Right atrium auricular region (tissue), 2 donors: ENCODE results near the gene JPH3. TPM values are rescaled to one million over a fixed set of nuclear protein-coding genes. Genes with fewer than 3 reads are reported as not detected.

Source experiments
- DNase-seq: peaks from one replicate; pipeline ENCODE4 v3.0.0-alpha.2; 2019; ENCODE audit warnings: low spot score
- H3K27ac ChIP-seq, 2 donors: fragments of 200-600 bp; sonication (generic); 1 replicate in 1 of 2; 2 replicates in 1 of 2; pipeline ENCODE4 v1.5.1; 2016 to 2019
- H3K27me3 ChIP-seq, 2 donors: fragments of 200-600 bp; sonication (generic); one replicate each; pipeline versions ENCODE4 v1.5.1 to v1.6.0; 2017 to 2019
- H3K36me3 ChIP-seq: fragments of 200-600 bp; sonication (generic); one replicate; pipeline ENCODE4 v1.5.1; 2016
- H3K4me1 ChIP-seq, 2 donors: fragments of 200-600 bp; sonication (generic); one replicate each; pipeline versions ENCODE4 v1.5.1 to v1.6.0; 2017 to 2019
- H3K4me3 ChIP-seq, 2 donors: fragments of 200-600 bp; sonication (generic); 1 replicate in 1 of 2; 2 replicates in 1 of 2; pipeline ENCODE4 v1.5.1; 2017 to 2019; ENCODE audit warnings: mild to moderate bottlenecking in 1 of 2, moderate library complexity in 1 of 2
- H3K9me3 ChIP-seq, 2 donors: fragments of 200-600 bp; sonication (generic); one replicate each; pipeline ENCODE4 v1.5.1; 2019
- total RNA-seq, 2 donors: library from RNA; depleted of rRNA; stranded (reverse); fragments of >200 nt; gene quantifications; one replicate each; pipeline ENCODE4 v1.1.0, GENCODE V29; 2016
- TF ChIP-seq, protein P1 (sequence below), 2 donors: fragments of 200-600 bp; sonication (generic); IDR thresholded peaks; one replicate each; pipeline ENCODE4 v1.5.1; 2019; ENCODE audit warnings: antibody characterized with exemption in 2 of 2

JPH3 gene
- total RNA-seq, 2 donors from 2014 or later = 0.08 to 0.11 TPM

DNA sequence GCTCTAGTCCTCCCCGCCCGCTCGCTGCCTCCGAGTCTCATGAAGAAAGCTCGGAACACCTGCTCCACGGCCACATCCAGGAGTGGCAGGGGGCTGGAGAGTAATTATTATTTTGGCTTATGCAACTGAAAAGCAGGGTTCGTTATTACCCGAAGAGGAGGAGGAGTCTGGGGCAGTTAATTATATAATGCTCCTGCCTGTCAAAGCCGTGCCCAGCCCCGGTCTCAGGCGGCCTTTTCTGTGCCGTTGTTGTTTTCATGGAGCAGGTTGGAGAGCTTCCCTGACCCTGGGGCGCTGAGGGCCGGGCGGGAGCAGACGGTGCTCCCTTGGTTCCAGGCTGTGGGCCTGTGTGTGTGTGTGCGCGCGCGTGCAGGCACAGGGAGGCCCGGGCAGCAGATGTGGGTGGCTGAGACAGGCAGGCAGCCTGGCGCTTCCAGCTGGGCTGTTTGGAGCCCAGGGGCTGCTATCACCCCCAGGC is 2.4 kb downstream of the JPH3 start:
- peaks cover 0 to 6% of the 10 kb centered on the region in 2 donors for H3K27me3 ChIP-seq
- no peak overlapping the region for H3K27ac ChIP-seq
- H3K4me3 ChIP-seq = no peak overlapping the region
- H3K4me1 ChIP-seq = peaks cover 0 to 11% of the 10 kb centered on the region in 2 donors
- no peak for DNase-seq
- TF ChIP-seq, protein P1, sequence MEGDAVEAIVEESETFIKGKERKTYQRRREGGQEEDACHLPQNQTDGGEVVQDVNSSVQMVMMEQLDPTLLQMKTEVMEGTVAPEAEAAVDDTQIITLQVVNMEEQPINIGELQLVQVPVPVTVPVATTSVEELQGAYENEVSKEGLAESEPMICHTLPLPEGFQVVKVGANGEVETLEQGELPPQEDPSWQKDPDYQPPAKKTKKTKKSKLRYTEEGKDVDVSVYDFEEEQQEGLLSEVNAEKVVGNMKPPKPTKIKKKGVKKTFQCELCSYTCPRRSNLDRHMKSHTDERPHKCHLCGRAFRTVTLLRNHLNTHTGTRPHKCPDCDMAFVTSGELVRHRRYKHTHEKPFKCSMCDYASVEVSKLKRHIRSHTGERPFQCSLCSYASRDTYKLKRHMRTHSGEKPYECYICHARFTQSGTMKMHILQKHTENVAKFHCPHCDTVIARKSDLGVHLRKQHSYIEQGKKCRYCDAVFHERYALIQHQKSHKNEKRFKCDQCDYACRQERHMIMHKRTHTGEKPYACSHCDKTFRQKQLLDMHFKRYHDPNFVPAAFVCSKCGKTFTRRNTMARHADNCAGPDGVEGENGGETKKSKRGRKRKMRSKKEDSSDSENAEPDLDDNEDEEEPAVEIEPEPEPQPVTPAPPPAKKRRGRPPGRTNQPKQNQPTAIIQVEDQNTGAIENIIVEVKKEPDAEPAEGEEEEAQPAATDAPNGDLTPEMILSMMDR (IDR thresholded peaks at IDR 0.05) = no peak
- no peaks in the 10 kb centered on the region for H3K9me3 ChIP-seq
- H3K36me3 ChIP-seq = no peaks in the 10 kb centered on the region

DNA sequence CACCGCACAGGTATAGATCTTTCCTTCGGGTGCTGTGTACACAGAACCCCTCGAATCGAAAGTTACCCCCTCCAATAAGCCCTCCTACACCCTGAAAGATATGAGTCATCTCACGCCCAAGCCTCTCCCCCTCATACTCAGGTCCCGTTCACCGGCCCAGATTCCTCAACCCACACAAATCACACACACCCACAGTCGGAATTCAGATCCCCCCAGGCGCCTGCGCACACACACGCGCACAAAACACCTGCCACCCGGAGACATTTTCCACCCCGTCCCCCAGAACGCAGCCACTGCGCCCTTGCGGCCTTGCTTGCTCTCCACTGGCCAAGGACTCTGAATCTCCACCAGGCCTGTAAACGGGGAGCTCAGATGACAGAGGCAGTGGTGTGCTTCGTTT is 4.9 kb downstream of the JPH3 start:
- Histone ChIP-seq H3K36me3 (no peaks in the 10 kb centered on the region), H3K9me3 (no peaks in the 10 kb centered on the region), H3K27me3 (peaks cover 0 to 6% of the 10 kb centered on the region in 2 donors), H3K4me3 (no peak overlapping the region), H3K4me1 (peaks cover 0 to 6% of the 10 kb centered on the region in 2 donors), H3K27ac (no peak overlapping the region)
- no peak for DNase-seq
- TF ChIP-seq, protein P1 (IDR thresholded peaks at IDR 0.05) = no peak

DNA sequence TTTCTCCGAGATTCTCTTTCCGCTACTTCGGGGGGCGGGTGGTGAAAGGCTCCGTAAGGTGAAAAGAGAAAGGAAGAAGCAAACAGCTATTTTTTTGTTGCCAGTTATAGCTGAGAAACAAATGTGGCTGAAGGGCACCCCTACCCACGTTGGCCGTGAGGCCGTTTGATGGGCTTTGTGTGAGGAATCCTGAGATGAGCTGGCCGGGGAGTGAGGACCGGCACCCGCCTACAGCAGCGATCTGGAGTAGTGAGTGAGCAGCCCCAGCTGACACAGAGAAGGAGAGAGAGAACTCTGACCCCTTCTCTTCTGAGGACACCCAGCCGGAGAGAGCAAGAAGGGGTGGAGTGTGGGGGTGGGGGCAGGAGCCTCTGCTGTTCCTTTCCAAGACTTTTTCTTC is 5.6 kb downstream of the JPH3 start:
- Histone ChIP-seq H3K27ac (no peak overlapping the region), H3K9me3 (no peaks in the 10 kb centered on the region), H3K36me3 (no peaks in the 10 kb centered on the region), H3K4me1 (peaks cover 0 to 5% of the 10 kb centered on the region in 2 donors), H3K27me3 (peaks cover 0 to 6% of the 10 kb centered on the region in 2 donors), H3K4me3 (no peak overlapping the region)
- no peak for DNase-seq
- TF ChIP-seq, protein P1 (IDR thresholded peaks at IDR 0.05) = no peak

DNA sequence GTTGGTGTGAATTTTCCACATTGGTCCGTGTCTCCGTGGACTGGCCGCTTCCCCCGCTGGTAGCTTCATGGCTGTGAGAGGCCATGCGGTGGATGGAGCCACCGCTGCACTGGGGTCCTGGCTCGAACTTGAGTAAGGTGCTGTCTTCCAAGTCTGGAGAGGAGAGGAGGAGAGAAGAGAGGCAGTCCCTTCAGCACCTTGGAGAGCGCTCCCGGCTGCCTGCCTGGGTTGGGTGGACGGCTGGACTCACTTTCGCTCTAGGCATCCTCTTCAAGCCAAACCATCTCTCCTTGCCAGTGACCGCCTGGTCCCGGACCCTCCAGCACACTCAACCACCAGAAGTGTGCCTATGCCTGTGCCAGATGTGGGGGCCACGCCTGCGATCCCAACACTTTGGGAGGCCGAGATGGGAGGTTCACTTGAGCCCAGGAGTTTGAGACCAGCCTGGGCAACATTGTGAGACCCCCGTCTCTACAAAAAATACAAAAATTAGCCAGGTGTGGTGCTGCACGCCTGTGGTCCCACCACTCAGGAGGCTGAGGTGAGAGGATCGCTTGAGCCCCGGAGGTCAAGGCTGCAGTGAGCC is 6.2 kb downstream of the JPH3 start:
- Histone ChIP-seq H3K27me3 (peaks cover 0 to 3% of the 10 kb centered on the region in 2 donors), H3K4me3 (no peak overlapping the region), H3K9me3 (no peaks in the 10 kb centered on the region), H3K36me3 (no peaks in the 10 kb centered on the region), H3K4me1 (no peaks in the 10 kb centered on the region), H3K27ac (no peak overlapping the region)
- TF ChIP-seq, protein P1 (IDR thresholded peaks at IDR 0.05) = no peak
- no peak for DNase-seq

DNA sequence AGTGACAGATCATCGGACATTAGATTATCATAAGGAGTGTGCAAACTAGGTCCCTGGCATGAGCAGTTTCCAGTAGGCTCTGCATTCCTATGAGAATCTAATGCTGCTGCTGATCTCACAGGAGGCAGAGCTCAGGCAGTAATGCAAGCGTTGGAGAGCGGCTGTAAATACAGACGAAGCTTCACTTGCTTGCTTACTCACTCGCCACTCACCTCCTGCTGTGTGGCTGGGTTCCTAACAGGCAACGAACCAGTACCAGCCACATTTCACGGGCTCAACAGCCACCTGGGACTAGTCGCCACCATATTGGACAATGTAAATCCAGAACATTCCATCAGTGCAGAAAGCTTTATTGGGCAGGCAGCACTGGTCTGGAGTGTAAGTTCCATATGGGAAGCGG is 7.7 kb downstream of the JPH3 start:
- no peak for DNase-seq
- no peaks in the 10 kb centered on the region for H3K4me1 ChIP-seq
- no peaks in the 10 kb centered on the region for H3K27me3 ChIP-seq
- no peak overlapping the region for H3K27ac ChIP-seq
- TF ChIP-seq, protein P1 (IDR thresholded peaks at IDR 0.05) = no peak
- H3K4me3 ChIP-seq = no peak overlapping the region
- H3K9me3 ChIP-seq = no peaks in the 10 kb centered on the region
- H3K36me3 ChIP-seq = no peaks in the 10 kb centered on the region

DNA sequence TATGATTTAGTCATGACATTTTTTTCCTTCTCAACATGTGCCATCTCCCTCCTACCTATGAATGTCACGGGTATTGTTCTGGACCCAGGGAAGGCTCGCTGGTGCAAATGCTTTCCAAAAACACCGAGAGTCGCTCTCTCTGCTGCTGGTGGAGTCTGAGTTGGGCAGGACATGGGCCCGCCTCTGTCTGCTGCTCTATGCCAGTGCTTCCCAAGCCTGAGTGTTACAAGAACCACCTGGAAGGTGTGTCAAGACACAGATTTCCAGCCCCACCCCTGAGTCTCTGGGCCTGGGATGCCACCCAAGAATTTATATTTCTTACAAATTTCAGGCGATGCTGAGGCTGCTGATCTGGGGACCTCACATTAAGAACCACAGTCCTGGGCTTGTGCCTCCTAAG is 9.1 kb downstream of the JPH3 start:
- Histone ChIP-seq H3K4me1 (no peaks in the 10 kb centered on the region), H3K36me3 (no peaks in the 10 kb centered on the region), H3K4me3 (no peak overlapping the region), H3K27me3 (no peaks in the 10 kb centered on the region), H3K27ac (no peak overlapping the region), H3K9me3 (no peaks in the 10 kb centered on the region)
- DNase-seq = no peak
- TF ChIP-seq, protein P1 (IDR thresholded peaks at IDR 0.05) = no peak
